Neural cell (in vitro differentiated cells): ENCODE results near the gene ARRDC2.

ENCODE experiments used
- CTCF ChIP-seq: fragments of 450-650 bp; IDR thresholded peaks from 2 replicates; pipeline ENCODE4 v1.5.1; 2014; ENCODE audit warnings: antibody characterized with exemption, mild to moderate bottlenecking, moderate library complexity; ENCODE audit not compliant: poor library complexity, severe bottlenecking
- EP300 ChIP-seq: fragments of 450-650 bp; conservative IDR thresholded peaks from 2 replicates; pipeline ENCODE4 v1.6.1; 2014; ENCODE audit warnings: antibody characterized with exemption, mild to moderate bottlenecking, moderate library complexity; ENCODE audit not compliant: poor library complexity, severe bottlenecking
- EZH2 ChIP-seq: fragments of 200-600, 300-800 bp; shearing (Covaris generic), sonication (generic); IDR thresholded peaks from 2 replicates; pipeline ENCODE4 v1.6.1; 2014; ENCODE audit warnings: antibody characterized with exemption, low read length, borderline replicate concordance, mild to moderate bottlenecking; ENCODE audit not compliant: insufficient read depth, poor library complexity, severe bottlenecking
- MXI1 ChIP-seq: fragments of 450-650 bp; conservative IDR thresholded peaks from 2 replicates; pipeline ENCODE4 v1.6.1; 2014; ENCODE audit warnings: antibody characterized with exemption, mild to moderate bottlenecking; ENCODE audit not compliant: poor library complexity, severe bottlenecking
- POLR2AphosphoS5 ChIP-seq: IDR thresholded peaks from 2 replicates; pipeline ENCODE4 v1.6.1; 2012
- RAD21 ChIP-seq: fragments of 450-650 bp; conservative IDR thresholded peaks from 2 replicates; pipeline ENCODE4 v1.6.1; 2014; ENCODE audit warnings: antibody characterized with exemption, mild to moderate bottlenecking, moderate library complexity
- SMC3 ChIP-seq: fragments of 450-650 bp; conservative IDR thresholded peaks from 2 replicates; pipeline ENCODE4 v1.6.1; 2014; ENCODE audit warnings: antibody characterized with exemption, mild to moderate bottlenecking, moderate library complexity; ENCODE audit not compliant: poor library complexity
- TAF1 ChIP-seq: IDR thresholded peaks from 2 replicates; pipeline ENCODE4 v1.6.1; 2012; ENCODE audit warnings: low read depth
- TF ChIP-seq, protein P1 (sequence below): IDR thresholded peaks from 2 replicates; pipeline ENCODE4 v1.6.1; 2012; ENCODE audit warnings: borderline replicate concordance

GRCh38 chr19:17996826-17997316, 11.1 kb upstream of the ARRDC2 start:
- no peak for TF ChIP-seq TAF1
- TF ChIP-seq CTCF = peak; percentile 97
- no peak for TF ChIP-seq EZH2
- TF ChIP-seq POLR2AphosphoS5 = no peak
- TF ChIP-seq EP300 = no peak
- peak; percentile 17 for TF ChIP-seq MXI1
- TF ChIP-seq, protein P1, sequence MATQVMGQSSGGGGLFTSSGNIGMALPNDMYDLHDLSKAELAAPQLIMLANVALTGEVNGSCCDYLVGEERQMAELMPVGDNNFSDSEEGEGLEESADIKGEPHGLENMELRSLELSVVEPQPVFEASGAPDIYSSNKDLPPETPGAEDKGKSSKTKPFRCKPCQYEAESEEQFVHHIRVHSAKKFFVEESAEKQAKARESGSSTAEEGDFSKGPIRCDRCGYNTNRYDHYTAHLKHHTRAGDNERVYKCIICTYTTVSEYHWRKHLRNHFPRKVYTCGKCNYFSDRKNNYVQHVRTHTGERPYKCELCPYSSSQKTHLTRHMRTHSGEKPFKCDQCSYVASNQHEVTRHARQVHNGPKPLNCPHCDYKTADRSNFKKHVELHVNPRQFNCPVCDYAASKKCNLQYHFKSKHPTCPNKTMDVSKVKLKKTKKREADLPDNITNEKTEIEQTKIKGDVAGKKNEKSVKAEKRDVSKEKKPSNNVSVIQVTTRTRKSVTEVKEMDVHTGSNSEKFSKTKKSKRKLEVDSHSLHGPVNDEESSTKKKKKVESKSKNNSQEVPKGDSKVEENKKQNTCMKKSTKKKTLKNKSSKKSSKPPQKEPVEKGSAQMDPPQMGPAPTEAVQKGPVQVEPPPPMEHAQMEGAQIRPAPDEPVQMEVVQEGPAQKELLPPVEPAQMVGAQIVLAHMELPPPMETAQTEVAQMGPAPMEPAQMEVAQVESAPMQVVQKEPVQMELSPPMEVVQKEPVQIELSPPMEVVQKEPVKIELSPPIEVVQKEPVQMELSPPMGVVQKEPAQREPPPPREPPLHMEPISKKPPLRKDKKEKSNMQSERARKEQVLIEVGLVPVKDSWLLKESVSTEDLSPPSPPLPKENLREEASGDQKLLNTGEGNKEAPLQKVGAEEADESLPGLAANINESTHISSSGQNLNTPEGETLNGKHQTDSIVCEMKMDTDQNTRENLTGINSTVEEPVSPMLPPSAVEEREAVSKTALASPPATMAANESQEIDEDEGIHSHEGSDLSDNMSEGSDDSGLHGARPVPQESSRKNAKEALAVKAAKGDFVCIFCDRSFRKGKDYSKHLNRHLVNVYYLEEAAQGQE = no peak
- peak; percentile 96 for TF ChIP-seq RAD21
- TF ChIP-seq SMC3 = peak; percentile 99
